GM19240 (cell line): ENCODE results near the gene TSHZ2.
"Not testable (repeated sequence)": the region's sequence is repeated elsewhere in the genome, so short reads cannot be mapped to it uniquely, and the experiment has no call there.

Experiments
- DNase-seq: peaks from one replicate; pipeline ENCODE4 v3.0.0; 2011; ENCODE audit warnings: low spot score; ENCODE audit not compliant: insufficient read length

TSHZ2 gene

DNA sequence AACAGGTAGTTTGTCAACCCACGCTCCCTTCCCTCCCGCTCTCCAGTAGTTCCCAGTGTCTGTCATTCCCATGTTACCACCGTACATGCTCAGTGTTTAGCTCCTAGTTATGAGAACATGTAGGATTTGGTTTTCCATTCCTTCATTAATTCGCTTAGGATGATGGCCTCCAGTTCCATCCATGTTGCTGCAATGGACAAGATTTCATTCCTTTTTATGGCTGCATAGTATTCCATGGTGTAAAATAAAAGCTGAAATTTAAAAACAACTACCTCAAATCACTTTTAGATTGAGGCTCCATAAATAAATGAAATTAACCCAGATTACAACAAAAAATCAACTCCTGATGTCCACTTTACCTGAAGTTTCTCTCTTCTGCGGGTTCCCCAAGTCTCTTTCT lies 430.9 kb downstream of the TSHZ2 start:
- DNase-seq, result no peak

- DNase-seq, result no peak
These were observed 433.0 kb downstream of the TSHZ2 start for GRCh38 chr20:53405139-53405538.

GRCh38 chr20:53406580-53406979 lies 434.4 kb downstream of the TSHZ2 start:
- DNase-seq, result no peak

- DNase-seq, result no peak
These were observed 436.7 kb downstream of the TSHZ2 start for GRCh38 chr20:53408691-53409446.

DNA sequence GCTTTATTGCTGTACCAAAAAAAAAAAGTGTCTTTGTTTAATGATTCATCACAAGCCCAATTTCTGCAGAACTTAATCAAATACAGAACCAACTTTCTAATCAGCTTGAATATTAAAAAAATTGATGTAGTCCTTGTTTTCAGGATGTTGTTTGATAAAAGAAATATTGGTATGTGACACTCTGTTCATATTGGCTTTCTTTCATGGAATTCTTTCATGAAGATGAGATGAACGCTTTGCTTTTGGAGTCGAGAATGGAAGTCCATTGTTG lies 437.2 kb downstream of the TSHZ2 start:
- DNase-seq, result no peak

- no peak for DNase-seq
These were observed 439.0 kb downstream of the TSHZ2 start for GRCh38 chr20:53411129-53411528.

- DNase-seq, result no peak
These were observed 439.7 kb downstream of the TSHZ2 start for GRCh38 chr20:53411891-53412290.

DNA sequence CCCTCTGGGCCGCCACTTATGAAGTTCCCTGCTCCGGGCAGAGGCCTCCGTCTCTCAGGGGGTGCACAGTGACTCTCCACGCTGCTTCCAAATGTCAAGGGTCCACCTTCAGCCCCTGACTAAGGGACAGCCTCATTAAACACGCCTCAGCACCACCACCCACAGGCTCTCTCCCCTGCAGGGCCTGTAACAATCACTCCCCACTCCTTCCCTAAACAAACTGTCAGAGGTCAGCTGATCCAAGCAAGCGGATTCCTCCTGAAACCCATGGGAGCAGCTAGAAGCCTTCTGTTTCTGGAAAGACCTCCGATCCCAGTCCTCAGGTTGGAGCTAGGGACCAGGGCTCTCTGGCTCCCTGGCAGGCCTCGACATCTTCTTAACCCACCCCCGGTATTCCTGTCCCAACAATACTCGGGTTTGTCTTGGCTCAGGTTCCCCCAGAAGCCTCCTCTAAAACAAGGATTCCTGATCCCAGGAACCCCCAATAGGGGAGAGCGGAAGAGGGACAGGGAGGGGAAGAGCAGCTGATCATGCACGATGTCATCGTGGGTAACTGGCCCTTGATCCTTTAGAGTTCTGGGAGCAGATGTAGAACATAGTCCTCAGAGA lies 440.5 kb downstream of the TSHZ2 start:
- no peak for DNase-seq

- DNase-seq, result peak; percentile 69
These were observed 441.1 kb downstream of the TSHZ2 start for GRCh38 chr20:53413186-53413631.

GRCh38 chr20:53413845-53414244 lies 441.7 kb downstream of the TSHZ2 start:
- not testable (repeated sequence) for DNase-seq

DNA sequence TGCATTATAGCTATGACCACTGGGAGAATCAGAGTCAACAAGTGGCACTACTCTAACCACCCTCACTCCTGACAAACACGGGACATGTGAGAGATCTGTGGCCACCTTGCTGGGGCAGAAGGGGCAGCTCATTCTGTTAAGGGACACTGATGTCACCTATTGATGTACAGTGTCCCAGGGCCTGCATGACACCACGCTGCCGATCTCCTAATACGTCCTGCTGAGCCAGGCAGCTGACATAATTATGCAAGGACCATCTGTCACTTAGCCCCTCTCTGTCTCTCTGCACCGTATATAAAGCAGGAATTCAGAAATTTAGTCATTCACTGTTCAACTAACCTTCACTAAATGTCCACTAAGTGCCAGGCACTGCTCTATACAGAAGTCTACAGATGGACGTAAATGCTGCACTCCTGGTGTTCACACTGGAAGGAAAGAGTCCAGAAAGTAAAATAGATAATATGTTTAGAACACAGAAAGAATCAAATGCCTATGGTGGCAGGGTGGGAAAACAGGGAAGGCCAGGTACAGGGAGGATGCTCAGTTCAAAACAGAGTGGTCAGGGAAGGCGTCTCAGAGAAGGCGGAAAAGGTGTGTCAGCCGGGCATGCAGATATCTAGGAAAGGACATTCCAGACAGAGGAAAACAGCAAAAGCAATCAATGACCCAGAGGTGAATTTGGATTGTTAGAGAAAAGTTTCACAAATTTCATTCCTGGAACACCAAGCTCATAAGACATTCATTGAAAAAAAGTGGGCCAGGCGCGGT lies 447.7 kb downstream of the TSHZ2 start:
- DNase-seq, result no peak

- no peak for DNase-seq
These were observed 449.2 kb downstream of the TSHZ2 start for GRCh38 chr20:53421343-53421742.

DNA sequence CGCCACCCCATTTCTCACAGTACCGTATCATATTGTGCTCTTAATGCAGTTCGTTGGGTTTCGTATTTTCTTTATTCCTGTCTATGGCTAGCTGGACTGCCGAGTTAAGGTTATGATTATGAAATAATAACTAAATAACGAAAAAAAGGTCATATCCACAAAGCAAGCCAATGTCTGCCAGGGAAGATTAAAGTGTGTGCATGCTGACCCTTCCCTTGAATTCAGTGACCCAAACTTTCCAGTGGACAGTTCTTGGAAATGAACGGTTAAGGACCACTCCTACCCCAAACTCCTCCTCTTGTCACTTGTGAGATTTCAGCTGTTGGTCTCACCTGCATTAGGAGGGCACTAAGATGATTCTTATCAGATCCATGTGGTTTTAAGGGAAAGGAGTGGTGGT lies 449.9 kb downstream of the TSHZ2 start:
- no peak for DNase-seq

DNA sequence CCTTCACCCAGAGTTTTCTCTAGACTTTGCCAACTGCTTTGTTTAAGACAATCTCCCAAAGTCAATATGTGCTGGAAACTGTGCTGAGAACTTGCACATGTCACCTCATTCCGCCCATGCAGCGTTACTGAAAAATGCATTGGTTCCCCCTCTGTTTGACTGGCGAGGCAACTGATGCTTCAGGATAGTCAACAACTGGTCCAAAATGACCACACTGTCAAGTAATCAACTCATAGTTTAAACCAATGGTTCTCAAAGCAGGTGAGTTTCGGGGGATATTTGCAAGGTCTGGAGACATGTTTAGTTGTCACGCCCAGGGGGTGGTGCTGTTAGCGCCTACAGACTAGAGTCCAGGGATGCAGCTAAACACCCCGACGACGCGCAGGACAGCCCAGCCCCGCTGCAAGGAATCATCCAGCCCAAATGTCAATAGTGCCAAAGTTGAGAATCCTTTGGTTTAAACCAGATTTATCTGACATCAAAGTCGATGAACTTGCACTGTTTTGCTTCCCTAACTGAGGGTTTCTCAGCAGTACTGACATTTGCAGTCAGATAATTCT lies 451.5 kb downstream of the TSHZ2 start:
- no peak for DNase-seq

GRCh38 chr20:53425481-53425880 lies 453.3 kb downstream of the TSHZ2 start:
- DNase-seq, result no peak

GRCh38 chr20:53425941-53426340 lies 453.8 kb downstream of the TSHZ2 start:
- DNase-seq, result no peak

GRCh38 chr20:53426766-53427312 lies 454.7 kb downstream of the TSHZ2 start:
- DNase-seq, result no peak

DNA sequence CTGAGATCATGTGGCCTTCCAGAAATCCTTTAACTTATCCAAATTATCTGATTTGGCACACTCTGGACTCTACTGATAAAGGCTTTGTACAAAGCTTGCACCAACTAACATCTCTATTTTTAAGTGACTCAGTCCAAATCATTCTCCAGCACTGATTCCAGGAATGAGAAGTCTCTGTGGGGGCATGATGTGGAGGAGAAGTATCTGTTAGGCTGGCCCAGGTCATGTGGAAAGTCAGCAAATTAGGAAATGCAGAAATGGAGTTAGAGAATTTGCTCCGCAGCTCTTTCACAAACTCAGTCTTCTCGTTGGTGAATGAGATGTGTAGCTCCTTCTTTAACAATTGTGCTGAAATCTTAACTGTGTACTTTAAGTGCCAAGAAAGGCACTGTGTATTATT lies 455.8 kb downstream of the TSHZ2 start:
- no peak for DNase-seq

DNA sequence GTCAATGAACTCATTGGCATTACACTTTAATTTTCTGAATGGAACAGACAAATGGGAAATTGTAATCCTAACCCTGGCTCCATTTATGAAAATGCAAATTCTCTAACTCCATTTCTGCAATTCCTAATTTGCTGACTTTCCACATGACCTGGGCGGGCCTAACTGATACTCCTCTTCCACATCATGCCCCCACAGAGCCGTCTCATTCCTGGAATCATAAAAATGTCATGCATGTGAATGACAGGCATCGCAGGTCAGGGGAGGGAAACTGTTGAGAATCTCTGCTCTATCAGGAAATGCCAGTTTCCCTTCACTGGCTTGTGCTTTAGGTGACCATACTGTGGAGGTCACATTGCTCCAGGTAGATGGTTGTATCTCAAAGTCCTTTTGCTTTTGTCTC lies 456.4 kb downstream of the TSHZ2 start:
- DNase-seq, result no peak

GRCh38 chr20:53428996-53429395 lies 456.8 kb downstream of the TSHZ2 start:
- no peak for DNase-seq

DNA sequence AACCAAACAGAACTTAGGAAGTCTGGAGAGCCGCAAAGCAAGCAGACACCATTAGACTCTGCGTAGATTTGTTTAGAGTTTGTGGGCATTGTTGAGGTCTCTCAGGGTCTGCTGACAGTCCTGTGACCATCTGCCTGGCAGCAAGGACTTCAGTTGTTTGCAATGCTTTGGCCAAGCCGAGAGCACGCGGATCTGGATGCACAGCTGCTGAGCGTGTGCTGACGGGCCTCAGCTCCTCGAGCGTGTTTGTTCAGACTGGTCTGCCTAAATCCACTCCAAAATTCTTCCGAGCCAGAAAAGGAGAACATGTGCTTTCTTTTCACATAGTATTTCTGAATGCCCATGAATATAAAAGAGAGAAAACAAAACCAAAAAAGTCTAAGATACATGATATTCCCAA lies 462.5 kb downstream of the TSHZ2 start:
- DNase-seq, result no peak

GRCh38 chr20:53436927-53437326 lies 464.8 kb downstream of the TSHZ2 start:
- not testable (repeated sequence) for DNase-seq
